MM.1S (cell line): ENCODE data around the gene PAK2.

Source experiments
- DNase-seq: peaks from one replicate; pipeline ENCODE4 v3.0.0-alpha.2; 2015
- H2AFZ ChIP-seq: fragments of 300-600 bp; sonication (generic); 2 replicates; pipeline ENCODE4 v1.6.0; 2016; ENCODE audit warnings: antibody characterized with exemption, low read length
- H3F3A ChIP-seq: fragments of 300-600 bp; sonication (generic); 2 replicates; pipeline ENCODE4 v1.6.1; 2016; ENCODE audit warnings: mild to moderate bottlenecking, antibody characterized with exemption, low read length, moderate library complexity, mixed read lengths; ENCODE audit not compliant: insufficient read depth
- H3K27ac ChIP-seq: fragments of 300-600 bp; sonication (generic); 2 replicates; pipeline ENCODE4 v1.5.1; 2016; ENCODE audit warnings: mild to moderate bottlenecking, low read length
- H3K27me3 ChIP-seq: fragments of 300-600 bp; sonication (generic); replicated peaks from 2 replicates; pipeline ENCODE4 v1.6.0; 2016; ENCODE audit warnings: low read length; ENCODE audit not compliant: insufficient read depth
- H3K36me3 ChIP-seq: fragments of 300-600 bp; sonication (generic); replicated peaks from 2 replicates; pipeline ENCODE4 v1.6.1; 2016; ENCODE audit warnings: mild to moderate bottlenecking, low read length, mixed read lengths; ENCODE audit not compliant: insufficient read depth
- H3K4me1 ChIP-seq: fragments of 300-600 bp; sonication (generic); 2 replicates; pipeline ENCODE4 v1.6.1; 2016; ENCODE audit warnings: low read length, mixed read lengths
- H3K4me2 ChIP-seq: fragments of 300-600 bp; sonication (generic); 2 replicates; pipeline ENCODE4 v1.6.0; 2016; ENCODE audit warnings: low read depth, low read length
- H3K4me3 ChIP-seq: fragments of 300-600 bp; sonication (generic); 2 replicates; pipeline ENCODE4 v1.5.1; 2016; ENCODE audit warnings: low read length, mixed read lengths
- H3K79me2 ChIP-seq: fragments of 300-600 bp; sonication (generic); 2 replicates; pipeline ENCODE4 v1.6.1; 2016; ENCODE audit warnings: mixed run types, low read length, mixed read lengths
- H3K9ac ChIP-seq: fragments of 300-600 bp; sonication (generic); 2 replicates; pipeline ENCODE4 v1.6.1; 2016; ENCODE audit warnings: low read length, mixed read lengths
- H3K9me2 ChIP-seq: fragments of 300-600 bp; sonication (generic); replicated peaks from 2 replicates; pipeline ENCODE4 v1.6.1; 2016; ENCODE audit warnings: mild to moderate bottlenecking, low read length, mixed read lengths; ENCODE audit not compliant: insufficient read depth
- H3K9me3 ChIP-seq: fragments of 300-600 bp; sonication (generic); replicated peaks from 2 replicates; pipeline ENCODE4 v1.6.1; 2016; ENCODE audit warnings: mild to moderate bottlenecking, low read length, mixed read lengths; ENCODE audit not compliant: insufficient read depth
- H4K20me1 ChIP-seq: fragments of 300-600 bp; sonication (generic); 2 replicates; pipeline ENCODE4 v1.6.1; 2016; ENCODE audit warnings: mild to moderate bottlenecking, low read length, moderate library complexity, mixed read lengths; ENCODE audit not compliant: insufficient read depth
- CTCF ChIP-seq: fragments of 300-600 bp; sonication (generic); IDR thresholded peaks from 2 replicates; pipeline ENCODE4 v1.5.1; 2016; ENCODE audit warnings: antibody characterized with exemption, low read length, mixed read lengths
- EZH2 ChIP-seq: fragments of 300-600 bp; sonication (generic); optimal IDR thresholded peaks from 2 replicates; pipeline ENCODE3; 2017; ENCODE audit warnings: low read depth, mild to moderate bottlenecking, antibody characterized with exemption, low read length, mixed read lengths
- EZH2phosphoT487 ChIP-seq: fragments of 300-600 bp; sonication (generic); IDR thresholded peaks from 2 replicates; pipeline ENCODE4 v1.6.1; 2018; ENCODE audit warnings: antibody characterized with exemption, low read length

The PAK2 gene

GRCh38 chr3:196763179-196763578 is 23.5 kb downstream of the PAK2 start:
- Histone ChIP-seq H3K9me3 (no peaks in the 10 kb centered on the region), H3K4me3 (no peak overlapping the region), H3K4me2 (no peak overlapping the region), H3K36me3 (0 out of 2 replicates have a peak, but pooled peaks cover 6% of the 10 kb centered on the region), H3K79me2 (peaks cover 72% of the 10 kb centered on the region), H3K4me1 (no peaks in the 10 kb centered on the region), H3K27ac (no peak overlapping the region), H3K9ac (no peak overlapping the region), H3K9me2 (no peaks in the 10 kb centered on the region), H3F3A (no peaks in the 10 kb centered on the region), H4K20me1 (0 out of 2 replicates have a peak, but pooled peaks cover 3% of the 10 kb centered on the region), H2AFZ (no peak overlapping the region), H3K27me3 (no peaks in the 10 kb centered on the region)
- DNase-seq = no peak
- TF ChIP-seq CTCF (no peak), EZH2 (no peak), EZH2phosphoT487 (no peak)

- Histone ChIP-seq H3F3A (no peaks in the 10 kb centered on the region), H3K36me3 (0 out of 2 replicates have a peak, but pooled peaks cover 5% of the 10 kb centered on the region), H3K4me2 (no peak overlapping the region), H4K20me1 (0 out of 2 replicates have a peak, but pooled peaks cover 3% of the 10 kb centered on the region), H3K79me2 (peaks cover 69% of the 10 kb centered on the region), H3K4me1 (no peaks in the 10 kb centered on the region), H3K27ac (no peak overlapping the region), H2AFZ (no peak overlapping the region), H3K9ac (no peak overlapping the region), H3K9me2 (no peaks in the 10 kb centered on the region), H3K9me3 (no peaks in the 10 kb centered on the region), H3K27me3 (no peaks in the 10 kb centered on the region), H3K4me3 (no peak overlapping the region)
- no peak for DNase-seq
- TF ChIP-seq CTCF = no peak
- TF ChIP-seq EZH2 = no peak
- no peak for TF ChIP-seq EZH2phosphoT487
These were observed 25.8 kb downstream of the PAK2 start for GRCh38 chr3:196765454-196765853.

- H4K20me1 ChIP-seq = 0 out of 2 replicates have a peak, but pooled peaks cover 6% of the 10 kb centered on the region
These were observed 31.4 kb downstream of the PAK2 start for GRCh38 chr3:196771067-196771466.

More at GRCh38 chr3:196771067-196771466, 31.4 kb downstream of the PAK2 start:
- Histone ChIP-seq H3F3A (no peaks in the 10 kb centered on the region), H3K4me2 (no peak overlapping the region), H2AFZ (no peak overlapping the region), H3K36me3 (0 out of 2 replicates have a peak, but pooled peaks cover 3% of the 10 kb centered on the region), H3K9me3 (no peaks in the 10 kb centered on the region), H3K27ac (no peak overlapping the region), H3K9ac (no peak overlapping the region), H3K79me2 (peaks cover 93% of the 10 kb centered on the region), H3K27me3 (no peaks in the 10 kb centered on the region), H3K4me1 (no peaks in the 10 kb centered on the region), H3K4me3 (no peak overlapping the region), H3K9me2 (no peaks in the 10 kb centered on the region)
- TF ChIP-seq EZH2 (no peak), EZH2phosphoT487 (no peak), CTCF (no peak)
- DNase-seq = no peak
